K562 (cell line): ENCODE measurements around the gene TRANK1. TPM values are rescaled to one million over a fixed set of nuclear protein-coding genes. Genes with fewer than 3 reads are reported as not detected.

Source experiments
- ATF1 ChIP-seq, 2 experiments: fragments of 450-650 bp in 1 of 2; IDR thresholded peaks; 2 replicates each; pipeline ENCODE4 v1.6.1; 2016; ENCODE audit warnings: missing compliant biosample characterization in 1 of 2, missing genetic modification characterization in 1 of 2
- BACH1 ChIP-seq: fragments of 200-800 bp; sonication (Bioruptor generic); IDR thresholded peaks from 2 replicates; pipeline ENCODE4 v1.6.1; 2016; ENCODE audit warnings: missing genetic modification characterization, missing compliant biosample characterization
- CBFB ChIP-seq: sonication (generic); formaldehyde crosslinking; IDR thresholded peaks from 2 replicates; pipeline ENCODE4 v1.4.0; 2020; ENCODE audit warnings: mild to moderate bottlenecking, missing genetic modification reagents
- HDAC1 ChIP-seq, 2 experiments: fragments of 450-650 bp; IDR thresholded peaks; 2 replicates each; pipeline ENCODE4 v1.6.1; 2016 to 2017; ENCODE audit warnings: inconsistent platforms in 1 of 2, mild to moderate bottlenecking in 1 of 2, moderate library complexity in 1 of 2
- ILF3 ChIP-seq: fragments of 450-650 bp; IDR thresholded peaks from 2 replicates; pipeline ENCODE4 v1.6.1; 2018; ENCODE audit warnings: antibody characterized with exemption, mild to moderate bottlenecking, moderate library complexity, borderline replicate concordance
- KLF6 ChIP-seq: fragments of 250-450 bp; sonication (Bioruptor Pico); IDR thresholded peaks from 2 replicates; pipeline ENCODE4 v1.4.0; 2020; ENCODE audit warnings: mild to moderate bottlenecking, moderate library complexity, borderline replicate concordance
- NELFE ChIP-seq: IDR thresholded peaks from 2 replicates; pipeline ENCODE4 v1.6.1; 2011; ENCODE audit warnings: mild to moderate bottlenecking; ENCODE audit not compliant: insufficient read depth, insufficient read length
- NR2F6 ChIP-seq: fragments of 450-650 bp; formaldehyde crosslinking; IDR thresholded peaks from 2 replicates; pipeline ENCODE4 v1.4.0; 2020; ENCODE audit warnings: mild to moderate bottlenecking
- POLR3G ChIP-seq: IDR thresholded peaks from 2 replicates; pipeline ENCODE4 v1.6.1; 2011; ENCODE audit not compliant: insufficient read length, insufficient replicate concordance; ENCODE audit errors: extremely low read depth
- SIX5 ChIP-seq, 2 experiments: IDR thresholded peaks; 2 replicates each; pipeline ENCODE4 v1.6.1; 2011; ENCODE audit warnings: low read length in 2 of 2, borderline replicate concordance in 1 of 2, low read depth in 1 of 2, mild to moderate bottlenecking in 1 of 2, moderate library complexity in 1 of 2; ENCODE audit not compliant: insufficient read depth in 1 of 2
- SOX6 ChIP-seq: fragments of 450-650 bp; IDR thresholded peaks from 2 replicates; pipeline ENCODE4 v1.6.1; 2014; ENCODE audit warnings: mild to moderate bottlenecking
- TAF7 ChIP-seq: fragments of 450-650 bp; IDR thresholded peaks from 2 replicates; pipeline ENCODE4 v1.6.1; 2016; ENCODE audit warnings: missing genetic modification characterization, missing compliant biosample characterization
- TARDBP ChIP-seq: fragments of 450-650 bp; IDR thresholded peaks from 2 replicates; pipeline ENCODE4 v1.6.1; 2016
- TCF7L2 ChIP-seq: fragments of 150-350 bp; IDR thresholded peaks from 2 replicates; pipeline ENCODE4 v1.6.1; 2016; ENCODE audit warnings: low read depth, mild to moderate bottlenecking, low read length, moderate library complexity
- ZBTB11 ChIP-seq, 3 experiments: fragments of 200-800 bp in 1 of 3; fragments of 250-450 bp in 1 of 3; fragments of 450-650 bp in 1 of 3; sonication (Bioruptor Pico) in 1 of 3; sonication (Bioruptor generic) in 1 of 3; formaldehyde crosslinking in 1 of 3; IDR thresholded peaks; 2 replicates each; pipeline versions ENCODE4 v1.6.1 to v1.8.0; 2016 to 2022; ENCODE audit warnings: mild to moderate bottlenecking in 2 of 3, missing genetic modification characterization in 2 of 3, missing compliant biosample characterization in 1 of 3, moderate library complexity in 1 of 3
- polyA plus RNA-seq, 8 experiments: library from polyadenylated mRNA; depleted of rRNA in 4 of 8; stranded (reverse) in 5 of 8; unstranded in 3 of 8; fragments of >200 nt; fragmentation: Nextera tagmentation in 2 of 8; fragmentation: Illumina TruSeq in 1 of 8; extraction: Ambion mirVana in 2 of 8; extraction: Trizol in 1 of 8; gene quantifications; 2 replicates each; pipeline versions ENCODE4 v1.2.1 to v1.2.3, GENCODE V29; 2011 to 2014; ENCODE audit warnings: inconsistent platforms in 1 of 8, missing spikeins in 1 of 8
- total RNA-seq, 7 experiments: library from RNA; depleted of rRNA in 6 of 7; stranded (reverse); fragments of >200 nt in 6 of 7; fragmentation: Illumina TruSeq in 2 of 7; extraction: Trizol in 2 of 7; gene quantifications; 2 replicates each; pipeline versions ENCODE4 v1.2.1 to v1.2.3, GENCODE V29; 2011 to 2021; ENCODE audit warnings: low replicate concordance in 1 of 7
- TF ChIP-seq, protein P1 (sequence below): fragments of 250-450 bp; sonication (Bioruptor Pico); IDR thresholded peaks from 2 replicates; pipeline ENCODE4 v1.5.0; 2020; ENCODE audit warnings: mild to moderate bottlenecking
- TF ChIP-seq, protein P2 (sequence below): IDR thresholded peaks from 3 replicates; pipeline ENCODE4 v1.6.1; 2011; ENCODE audit warnings: borderline replicate concordance, mild to moderate bottlenecking; ENCODE audit not compliant: insufficient read length, insufficient read depth

Gene TRANK1
- total and polyA plus RNA-seq, 9 of the 15 experiments (the other 6 are each of a cell fraction or from before 2014, with no cell fraction given), result 0.41 to 5.3 (median 2.1) TPM

DNA sequence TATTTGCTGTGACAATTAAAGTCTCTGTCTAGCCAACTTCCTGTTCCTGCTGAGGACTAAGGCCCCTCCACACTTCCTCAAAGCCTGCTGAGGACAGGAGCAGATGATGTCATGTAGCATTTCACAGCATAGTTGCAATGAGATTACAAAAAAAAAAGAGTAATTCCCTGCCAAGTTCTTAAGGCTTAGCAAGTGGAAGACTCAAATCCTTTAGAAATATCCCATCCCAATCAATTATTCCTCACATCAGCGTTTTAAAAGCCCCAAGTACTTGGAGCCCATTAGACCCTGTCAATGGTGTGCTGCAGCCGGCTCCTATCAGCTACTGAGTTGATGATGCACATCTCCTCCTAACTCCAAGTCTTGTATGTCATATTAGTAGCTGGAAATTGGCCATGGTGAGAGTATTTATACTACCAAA is 51.7 kb downstream of the TRANK1 start (continued):
- no peak for TF ChIP-seq SIX5 (IDR thresholded peaks at IDR 0.05; ENCODE audit: borderline replicate concordance in 1 of 2, insufficient read depth in 1 of 2, low read depth in 1 of 2, low read length in 2 of 2)
- TF ChIP-seq, protein P1, sequence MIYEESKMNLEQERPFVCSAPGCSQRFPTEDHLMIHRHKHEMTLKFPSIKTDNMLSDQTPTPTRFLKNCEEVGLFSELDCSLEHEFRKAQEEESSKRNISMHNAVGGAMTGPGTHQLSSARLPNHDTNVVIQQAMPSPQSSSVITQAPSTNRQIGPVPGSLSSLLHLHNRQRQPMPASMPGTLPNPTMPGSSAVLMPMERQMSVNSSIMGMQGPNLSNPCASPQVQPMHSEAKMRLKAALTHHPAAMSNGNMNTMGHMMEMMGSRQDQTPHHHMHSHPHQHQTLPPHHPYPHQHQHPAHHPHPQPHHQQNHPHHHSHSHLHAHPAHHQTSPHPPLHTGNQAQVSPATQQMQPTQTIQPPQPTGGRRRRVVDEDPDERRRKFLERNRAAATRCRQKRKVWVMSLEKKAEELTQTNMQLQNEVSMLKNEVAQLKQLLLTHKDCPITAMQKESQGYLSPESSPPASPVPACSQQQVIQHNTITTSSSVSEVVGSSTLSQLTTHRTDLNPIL (CRISPR knock-in tag), result no peak
- TF ChIP-seq POLR3G, result no peak
- no peak for TF ChIP-seq TCF7L2
- no peak for TF ChIP-seq ATF1 (CRISPR knock-in tag; IDR thresholded peaks at IDR 0.05)
- TF ChIP-seq ATF1 (tag; IDR thresholded peaks at IDR 0.05), result peak; percentile 59; the same call in 1 of the 2 replicates
- no peak for TF ChIP-seq ILF3
- no peak for TF ChIP-seq KLF6 (CRISPR knock-in tag)
- no peak for TF ChIP-seq CBFB
- TF ChIP-seq TAF7 (tag), result no peak
- TF ChIP-seq ZBTB11 (CRISPR knock-in tag; IDR thresholded peaks at IDR 0.05), result 0 out of 6 replicates have a peak, but pooled peaks of 1 of the 3 experiments have one; percentile 37
- TF ChIP-seq TARDBP, result 0 out of 2 replicates have a peak, but pooled peaks have one; percentile 31
- no peak for TF ChIP-seq NELFE
- TF ChIP-seq, protein P2, sequence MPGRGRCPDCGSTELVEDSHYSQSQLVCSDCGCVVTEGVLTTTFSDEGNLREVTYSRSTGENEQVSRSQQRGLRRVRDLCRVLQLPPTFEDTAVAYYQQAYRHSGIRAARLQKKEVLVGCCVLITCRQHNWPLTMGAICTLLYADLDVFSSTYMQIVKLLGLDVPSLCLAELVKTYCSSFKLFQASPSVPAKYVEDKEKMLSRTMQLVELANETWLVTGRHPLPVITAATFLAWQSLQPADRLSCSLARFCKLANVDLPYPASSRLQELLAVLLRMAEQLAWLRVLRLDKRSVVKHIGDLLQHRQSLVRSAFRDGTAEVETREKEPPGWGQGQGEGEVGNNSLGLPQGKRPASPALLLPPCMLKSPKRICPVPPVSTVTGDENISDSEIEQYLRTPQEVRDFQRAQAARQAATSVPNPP, result no peak
- TF ChIP-seq BACH1, result no peak
- no peak for TF ChIP-seq NR2F6 (CRISPR knock-in tag)
- TF ChIP-seq HDAC1 (IDR thresholded peaks at IDR 0.05), result no peak
- 0 out of 2 replicates have a peak, but pooled peaks have one; percentile 53 for TF ChIP-seq SOX6
- TF ChIP-seq, all 486 proteins: peak for 56
